Epidermal melanocyte (primary cell): Measurements from ENCODE around the gene MARVELD3.

Source experiments
- DNase-seq: peaks from one replicate; pipeline ENCODE4 v3.0.0; 2011; ENCODE audit warnings: low spot score; ENCODE audit not compliant: insufficient read length

The MARVELD3 gene

GRCh38 chr16:71622088-71622487 is 3.9 kb upstream of the MARVELD3 start:
- DNase-seq: no peak

DNA sequence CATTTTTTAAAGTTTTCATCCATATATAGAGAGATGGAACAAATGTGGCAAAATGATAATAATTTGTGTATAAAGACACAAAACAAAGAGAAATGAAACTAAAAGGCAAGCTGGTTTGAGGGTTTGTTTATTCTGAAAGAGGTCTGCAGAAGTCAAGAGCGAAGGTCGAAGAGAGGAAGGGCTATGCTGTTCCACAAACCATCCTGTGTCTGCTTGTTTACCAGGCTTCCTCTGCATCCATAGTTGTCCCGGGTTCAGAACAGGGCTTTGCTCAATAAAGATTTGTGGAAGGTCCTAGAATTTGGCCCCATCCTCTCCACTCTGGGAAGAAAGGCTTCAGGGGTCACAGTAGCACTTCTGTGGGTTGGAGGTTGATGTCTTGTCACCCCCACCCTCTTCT is 2.4 kb upstream of the MARVELD3 start:
- DNase-seq: no peak

- DNase-seq: no peak
Observed at GRCh38 chr16:71625113-71625850, 702 bp upstream of the MARVELD3 start.

DNA sequence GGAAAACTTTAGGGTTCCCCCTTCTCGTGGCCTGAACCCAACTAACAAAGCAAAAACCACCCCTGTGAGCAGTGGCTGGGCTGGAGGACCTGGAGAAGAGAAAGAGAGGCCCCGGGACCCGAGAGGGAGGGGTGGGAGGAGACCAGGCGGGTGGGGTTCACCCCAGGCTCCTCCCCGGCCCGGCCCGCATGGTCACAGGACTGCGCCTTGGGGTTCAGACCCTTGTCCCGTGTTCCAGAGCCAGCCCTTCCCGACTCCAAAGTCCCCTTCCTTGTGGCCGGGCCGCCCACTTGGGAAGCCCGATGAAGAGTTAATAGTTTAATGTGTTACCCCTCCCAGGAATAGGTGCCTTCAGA is 852 bp downstream of the MARVELD3 start:
- no peak for DNase-seq

- no peak for DNase-seq
Observed at GRCh38 chr16:71627731-71628181, 1.8 kb downstream of the MARVELD3 start.

GRCh38 chr16:71628810-71629209 is 2.8 kb downstream of the MARVELD3 start:
- DNase-seq: no peak

DNA sequence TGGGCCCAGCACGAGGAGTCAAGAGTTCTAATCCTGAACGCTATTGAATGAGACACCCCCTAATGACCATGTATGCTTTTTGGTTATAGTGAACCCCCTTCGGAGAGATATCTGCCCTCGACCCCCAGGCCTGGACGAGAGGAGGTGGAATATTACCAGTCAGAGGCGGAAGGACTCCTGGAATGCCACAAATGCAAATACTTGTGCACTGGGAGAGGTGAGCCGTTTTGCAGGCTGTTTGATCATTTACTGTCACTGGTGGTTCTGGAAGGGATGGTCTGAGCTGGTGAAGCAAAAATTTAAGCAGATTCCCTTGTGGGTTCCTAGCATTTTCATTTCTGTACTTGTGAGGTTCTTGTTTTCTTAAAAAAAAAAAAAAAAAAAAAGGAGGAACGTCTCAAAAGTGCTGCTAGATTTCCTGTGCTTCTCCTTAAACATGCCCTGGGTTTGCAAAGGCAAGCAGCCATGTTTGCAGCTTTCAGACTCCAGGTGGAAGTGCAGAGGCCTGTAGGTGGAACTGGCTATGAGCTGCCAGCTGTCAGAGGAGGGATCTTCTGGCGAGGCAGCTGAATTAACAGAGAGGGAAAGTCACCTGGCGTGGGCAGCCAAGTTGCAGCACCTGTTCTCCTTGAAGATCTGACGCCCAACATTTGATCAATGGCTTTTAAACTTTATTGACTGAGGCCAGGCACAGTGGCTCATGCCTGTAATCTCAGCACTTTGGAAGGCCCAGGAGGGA is 3.5 kb downstream of the MARVELD3 start:
- DNase-seq: no peak

GRCh38 chr16:71630808-71631207 is 4.8 kb downstream of the MARVELD3 start:
- no peak for DNase-seq

DNA sequence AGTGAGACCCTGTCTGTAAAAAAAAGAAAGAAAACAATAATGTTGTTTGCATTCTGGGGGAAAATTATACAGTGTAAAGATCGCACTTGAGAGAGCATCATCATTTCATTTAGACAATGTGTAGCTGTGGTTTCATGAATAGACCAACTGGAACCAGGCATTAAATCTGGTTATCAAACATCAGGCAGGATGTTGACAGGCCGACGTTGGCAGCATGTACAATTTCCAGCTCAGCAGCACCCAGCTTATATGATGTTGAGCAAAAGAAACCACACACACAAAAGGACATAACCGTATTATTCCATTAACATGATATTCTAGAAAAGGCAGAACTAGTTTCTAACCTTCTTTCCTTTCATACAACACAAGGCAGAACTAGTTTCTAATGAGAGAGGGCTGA is 5.8 kb downstream of the MARVELD3 start:
- no peak for DNase-seq

GRCh38 chr16:71635632-71636031 is 9.6 kb downstream of the MARVELD3 start:
- DNase-seq: no peak

GRCh38 chr16:71637398-71637797 is 11.4 kb downstream of the MARVELD3 start:
- no peak for DNase-seq

GRCh38 chr16:71645450-71645849 is 19.5 kb downstream of the MARVELD3 start:
- DNase-seq: no peak

DNA sequence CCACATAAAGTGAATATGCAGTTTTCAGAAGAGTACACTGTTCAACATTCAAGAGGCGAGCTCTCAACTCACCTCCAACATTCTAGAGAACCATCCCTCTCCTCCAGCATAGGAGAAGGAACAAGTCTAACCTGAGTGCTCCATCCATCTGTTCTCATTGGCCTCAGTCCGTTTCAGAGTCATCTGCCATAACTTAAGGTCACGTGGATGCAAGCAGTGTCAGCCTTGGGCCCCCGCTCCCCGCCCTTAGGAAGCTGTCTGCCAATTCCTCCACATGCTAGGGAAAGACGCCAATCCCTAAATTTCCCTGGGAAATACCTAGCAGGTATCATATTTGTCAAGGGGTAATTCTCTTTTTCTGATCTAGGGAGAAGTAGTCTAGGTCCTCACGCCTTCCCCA is 21.4 kb downstream of the MARVELD3 start:
- DNase-seq: no peak

- DNase-seq: no peak
Observed at GRCh38 chr16:71648162-71648561, 22.2 kb downstream of the MARVELD3 start.

DNA sequence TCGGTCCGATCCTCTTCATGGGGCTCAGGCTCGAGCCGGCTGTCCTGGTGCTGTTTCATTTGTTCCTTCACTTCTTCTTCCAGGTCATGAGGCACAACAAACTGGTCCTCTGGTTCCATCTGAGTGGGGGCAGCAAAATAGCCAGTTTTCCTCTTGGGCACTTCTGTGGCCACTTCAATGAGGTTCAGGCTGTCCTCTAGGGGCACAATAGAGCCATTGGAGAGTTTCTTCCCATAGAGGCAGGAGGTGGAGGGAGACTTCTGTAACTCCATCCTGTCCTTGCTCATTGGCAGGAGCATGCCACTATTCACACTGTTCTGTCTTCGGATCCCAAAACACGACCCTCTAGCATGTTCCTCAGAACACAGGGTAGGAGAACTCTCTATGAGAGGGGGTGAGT is 22.9 kb downstream of the MARVELD3 start:
- DNase-seq: no peak

- no peak for DNase-seq
Observed at GRCh38 chr16:71649704-71650103, 23.7 kb downstream of the MARVELD3 start.

DNA sequence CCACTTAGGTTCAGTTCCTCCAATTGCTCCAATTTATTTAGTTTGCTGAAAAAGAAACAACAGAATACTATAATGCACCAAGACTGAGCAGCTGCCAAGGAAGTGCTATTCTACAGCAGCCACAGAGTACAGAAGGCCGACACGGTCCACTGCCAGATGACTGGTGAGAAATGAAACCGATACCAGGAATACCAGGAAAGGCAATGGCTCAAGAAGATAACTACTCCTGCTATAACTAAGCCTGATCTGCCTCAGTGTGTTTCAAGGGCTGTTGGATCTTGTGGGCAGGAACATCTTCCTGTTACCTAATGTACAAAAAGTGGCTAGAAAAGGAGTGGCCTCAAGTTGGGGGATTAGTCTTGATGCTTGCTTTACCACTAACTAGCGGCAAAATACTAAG is 32.8 kb downstream of the MARVELD3 start:
- DNase-seq: no peak

GRCh38 chr16:71659471-71659870 is 33.5 kb downstream of the MARVELD3 start:
- no peak for DNase-seq

DNA sequence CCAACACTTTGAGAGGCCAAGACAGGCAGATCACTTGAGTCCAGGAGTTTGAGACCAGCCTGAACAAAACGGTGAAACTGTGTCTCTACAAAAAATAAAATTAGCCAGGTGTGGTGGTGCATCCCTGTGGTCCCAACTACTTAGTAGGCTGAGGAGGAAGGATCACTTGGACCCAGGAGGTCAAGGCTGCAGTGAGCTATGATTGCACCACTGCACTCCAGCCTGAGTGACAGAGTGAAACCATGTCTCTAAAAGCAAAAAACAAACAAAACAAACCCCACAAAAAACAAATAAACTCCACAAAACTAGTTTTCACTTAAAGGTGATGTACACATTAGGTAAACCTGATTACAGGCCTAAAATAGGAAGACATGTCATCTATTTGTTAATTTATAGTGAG is 40.3 kb downstream of the MARVELD3 start:
- DNase-seq: no peak

- DNase-seq: no peak
Observed at GRCh38 chr16:71666928-71667707, 41.1 kb downstream of the MARVELD3 start.

- DNase-seq: no peak
Observed at GRCh38 chr16:71669926-71670536, 44.0 kb downstream of the MARVELD3 start.

DNA sequence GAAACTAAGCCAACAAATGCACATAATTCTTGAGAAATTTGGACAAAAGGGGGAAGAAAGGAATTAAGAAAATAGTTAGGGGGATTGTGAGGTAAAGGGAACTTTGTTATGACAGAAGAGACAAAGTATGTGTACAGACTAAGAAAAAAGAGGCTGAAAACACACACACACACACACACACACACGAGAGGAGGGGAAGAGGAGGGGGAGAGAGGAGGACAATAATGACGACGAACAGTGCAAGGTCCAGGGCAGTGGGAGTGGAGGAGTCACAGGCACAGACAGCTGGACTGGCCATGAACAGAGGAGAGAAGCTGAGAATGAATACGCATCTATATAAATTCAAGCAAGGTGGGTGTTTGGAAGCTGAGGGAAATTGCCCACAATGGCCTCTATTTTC is 44.6 kb downstream of the MARVELD3 start:
- DNase-seq: no peak
